Measurements from ENCODE around the gene MALRD1. TPM values are rescaled to one million over a fixed set of nuclear protein-coding genes. Genes with fewer than 3 reads are reported as not detected.

The MALRD1 gene
- polyA plus RNA-seq, 1 donor: 2.2 TPM

GRCh38 chr10:19226025-19226424 lies 177.4 kb downstream of the MALRD1 start:
- DNase-seq: no peak

- DNase-seq: no peak
These were observed 182.4 kb downstream of the MALRD1 start for GRCh38 chr10:19231034-19231433.

GRCh38 chr10:19245889-19246752 lies 197.5 kb downstream of the MALRD1 start:
- no peak for DNase-seq

- DNase-seq: no peak
These were observed 199.2 kb downstream of the MALRD1 start for GRCh38 chr10:19247843-19248242.

GRCh38 chr10:19250546-19250945 lies 201.9 kb downstream of the MALRD1 start:
- no peak for DNase-seq

GRCh38 chr10:19252531-19252930 lies 203.9 kb downstream of the MALRD1 start:
- DNase-seq: peak; percentile 37

GRCh38 chr10:19256331-19256730 lies 207.7 kb downstream of the MALRD1 start:
- no peak for DNase-seq

GRCh38 chr10:19263262-19263661 lies 214.7 kb downstream of the MALRD1 start:
- DNase-seq: no peak

GRCh38 chr10:19283285-19283684 lies 234.7 kb downstream of the MALRD1 start:
- DNase-seq: no peak

GRCh38 chr10:19283786-19284185 lies 235.2 kb downstream of the MALRD1 start:
- no peak for DNase-seq

- no peak for DNase-seq
These were observed 242.2 kb downstream of the MALRD1 start for GRCh38 chr10:19290770-19291169.

GRCh38 chr10:19294233-19294632 lies 245.6 kb downstream of the MALRD1 start:
- DNase-seq: no peak

- DNase-seq: no peak
These were observed 251.0 kb downstream of the MALRD1 start for GRCh38 chr10:19299645-19300044.

GRCh38 chr10:19302117-19302516 lies 253.5 kb downstream of the MALRD1 start:
- DNase-seq: no peak

- DNase-seq: no peak
These were observed 261.5 kb downstream of the MALRD1 start for GRCh38 chr10:19310066-19310465.

GRCh38 chr10:19316204-19316870 lies 267.7 kb downstream of the MALRD1 start:
- DNase-seq: no peak

- DNase-seq: no peak
These were observed 269.4 kb downstream of the MALRD1 start for GRCh38 chr10:19317952-19318351.

- no peak for DNase-seq
These were observed 277.0 kb downstream of the MALRD1 start for GRCh38 chr10:19325581-19325980.

- DNase-seq: no peak
These were observed 280.0 kb downstream of the MALRD1 start for GRCh38 chr10:19328582-19328981.

GRCh38 chr10:19329475-19329874 lies 280.9 kb downstream of the MALRD1 start:
- no peak for DNase-seq

GRCh38 chr10:19332304-19332703 lies 283.7 kb downstream of the MALRD1 start:
- DNase-seq: no peak

GRCh38 chr10:19333631-19334030 lies 285.0 kb downstream of the MALRD1 start:
- no peak for DNase-seq

GRCh38 chr10:19347621-19348020 lies 299.0 kb downstream of the MALRD1 start:
- DNase-seq: peak; percentile 1

GRCh38 chr10:19367176-19367575 lies 318.6 kb downstream of the MALRD1 start:
- no peak for DNase-seq
